ENCODE data around the gene NELFB. TPM values are rescaled to one million over a fixed set of nuclear protein-coding genes. Genes with fewer than 3 reads are reported as not detected.
A peak's percentile ranks its signal among the peaks of the same experiment; 100 is the strongest.

NELFB gene
- total RNA-seq, 1 experiment from 2014 or later: 95.0 TPM

GRCh38 chr9:137225699-137226331 is 29.3 kb upstream of the NELFB start:
- H3K9me3 Mint-ChIP-seq: no peaks in the 10 kb centered on the region
- POLR2A ChIA-PET: interaction anchor here (0.5 to 1.6 kb wide), 2 partner anchors 108 to 111 kb away, joined by 3 read pairs; no protein-coding TSS in a partner anchor
- peaks cover 3% of the 10 kb centered on the region for H3K4me1 Mint-ChIP-seq
- H3K4me3 Mint-ChIP-seq: peak overlapping the region; percentile 35
- no peaks in the 10 kb centered on the region for H3K36me3 Mint-ChIP-seq
- ATAC-seq (no peak), DNase-seq (ENCODE audit: low spot score) (no peak)
- H3K27ac Mint-ChIP-seq: no peak overlapping the region
- CTCF ChIA-PET: interaction anchor here (1.2 to 8.9 kb wide), 9 partner anchors 10 to 216 kb away, joined by 3 to 143 read pairs (median 4); partner anchors contain the start of genes ANAPC2, NPDC1 and SSNA1
- H3K27me3 Mint-ChIP-seq (ENCODE audit: low read depth): no peaks in the 10 kb centered on the region
- TF ChIP-seq TEAD1 (CRISPR knock-in tag; IDR thresholded peaks at IDR 0.05) (no peak), ZBTB21 (CRISPR knock-in tag; IDR thresholded peaks at IDR 0.05; ENCODE audit: borderline replicate concordance) (no peak), TCF7 (CRISPR knock-in tag; IDR thresholded peaks at IDR 0.05; ENCODE audit: low read depth) (0 out of 2 replicates have a peak, but pooled peaks have one; percentile 10), IRF1 (CRISPR knock-in tag; IDR thresholded peaks at IDR 0.05) (no peak)

GRCh38 chr9:137226338-137227053 is 28.6 kb upstream of the NELFB start:
- no peak overlapping the region for H3K4me3 Mint-ChIP-seq
- H3K27me3 Mint-ChIP-seq (ENCODE audit: low read depth): no peaks in the 10 kb centered on the region
- DNase-seq (ENCODE audit: low spot score) (no peak), ATAC-seq (no peak)
- H3K4me1 Mint-ChIP-seq: peaks cover 3% of the 10 kb centered on the region
- no peak overlapping the region; the same call in 1 of the 2 replicates for H3K27ac Mint-ChIP-seq
- no peaks in the 10 kb centered on the region for H3K36me3 Mint-ChIP-seq
- ChIA-PET POLR2A (interaction anchor here (0.5 to 1.6 kb wide), 3 partner anchors 38 to 111 kb away, joined by 3 read pairs; partner anchors contain the start of gene SSNA1), CTCF (interaction anchor here (1.3 to 8.9 kb wide), 14 partner anchors 9 to 215 kb away, joined by 3 to 143 read pairs (median 11); partner anchors contain the start of genes ANAPC2, NPDC1, SAPCD2 and SSNA1)
- H3K9me3 Mint-ChIP-seq: no peaks in the 10 kb centered on the region
- TF ChIP-seq ATF6 (CRISPR knock-in tag; IDR thresholded peaks at IDR 0.05) (no peak), SMAD4 (CRISPR knock-in tag; IDR thresholded peaks at IDR 0.05) (no peak), JUN (CRISPR knock-in tag; IDR thresholded peaks at IDR 0.05) (no peak), ZNF317 (CRISPR knock-in tag; IDR thresholded peaks at IDR 0.05; ENCODE audit: borderline replicate concordance, low read depth) (no peak), MAX (CRISPR knock-in tag; IDR thresholded peaks at IDR 0.05) (no peak), ZMAT4 (CRISPR knock-in tag; IDR thresholded peaks at IDR 0.05) (no peak), PRDM15 (CRISPR knock-in tag; IDR thresholded peaks at IDR 0.05) (no peak), NFATC4 (CRISPR knock-in tag; IDR thresholded peaks at IDR 0.05) (no peak), STAT6 (CRISPR knock-in tag; conservative IDR thresholded peaks at IDR 0.05; ENCODE audit: low read depth) (no peak), FOXK1 (CRISPR knock-in tag; IDR thresholded peaks at IDR 0.05) (no peak), ZNF281 (CRISPR knock-in tag; IDR thresholded peaks at IDR 0.05) (no peak), NR3C1 (CRISPR knock-in tag; conservative IDR thresholded peaks at IDR 0.05; ENCODE audit: low read depth) (no peak), MLX (CRISPR knock-in tag; IDR thresholded peaks at IDR 0.05) (no peak)

All from WTC11 (cell line).